ENCODE results near the gene NAV3. TPM values are rescaled to one million over a fixed set of nuclear protein-coding genes. Genes with fewer than 3 reads are reported as not detected.
A peak's percentile ranks its signal among the peaks of the same experiment; 100 is the strongest.
"Not testable (repeated sequence)": the region's sequence is repeated elsewhere in the genome, so short reads cannot be mapped to it uniquely, and the experiment has no call there.

NAV3 gene
- total RNA-seq, 1 donor from 2014 or later: 313 TPM

GRCh38 chr12:78198896-78199295, 368.2 kb downstream of the NAV3 start:
- no peak for DNase-seq

- no peak for DNase-seq
These were observed 369.2 kb downstream of the NAV3 start for GRCh38 chr12:78199926-78200325.

- DNase-seq: no peak
These were observed 374.2 kb downstream of the NAV3 start for GRCh38 chr12:78204926-78205325.

- no peak for DNase-seq
These were observed 377.4 kb downstream of the NAV3 start for GRCh38 chr12:78208092-78208491.

- peak; percentile 34 for DNase-seq
These were observed 379.3 kb downstream of the NAV3 start for GRCh38 chr12:78209846-78210505.

- no peak for DNase-seq
These were observed 379.8 kb downstream of the NAV3 start for GRCh38 chr12:78210506-78210860.

- no peak for DNase-seq
These were observed 380.2 kb downstream of the NAV3 start for GRCh38 chr12:78210894-78211302.

- no peak for DNase-seq
These were observed 390.1 kb downstream of the NAV3 start for GRCh38 chr12:78220811-78221210.

GRCh38 chr12:78224154-78224553, 393.5 kb downstream of the NAV3 start:
- no peak for DNase-seq

GRCh38 chr12:78226763-78227162, 396.1 kb downstream of the NAV3 start:
- DNase-seq: peak; percentile 64

GRCh38 chr12:78229591-78230101, 399.0 kb downstream of the NAV3 start:
- DNase-seq: no peak

- DNase-seq: no peak
These were observed 402.1 kb downstream of the NAV3 start for GRCh38 chr12:78232756-78233155.

GRCh38 chr12:78236264-78236663, 405.6 kb downstream of the NAV3 start:
- DNase-seq: no peak

GRCh38 chr12:78239544-78239943, 408.9 kb downstream of the NAV3 start:
- DNase-seq: no peak

- DNase-seq: no peak
These were observed 410.1 kb downstream of the NAV3 start for GRCh38 chr12:78240827-78241226.

- no peak for DNase-seq
These were observed 410.8 kb downstream of the NAV3 start for GRCh38 chr12:78241446-78241845.

- no peak for DNase-seq
These were observed 414.3 kb downstream of the NAV3 start for GRCh38 chr12:78244916-78245507.

GRCh38 chr12:78248321-78248720, 417.6 kb downstream of the NAV3 start:
- DNase-seq: no peak

- no peak for DNase-seq
These were observed 418.9 kb downstream of the NAV3 start for GRCh38 chr12:78249578-78249977.

GRCh38 chr12:78257662-78258061, 427.0 kb downstream of the NAV3 start:
- not testable (repeated sequence) for DNase-seq

- no peak for DNase-seq
These were observed 430.3 kb downstream of the NAV3 start for GRCh38 chr12:78260976-78261375.

- DNase-seq: no peak
These were observed 431.2 kb downstream of the NAV3 start for GRCh38 chr12:78261901-78262300.
